Measurements from ENCODE around the gene FCAR.
A peak's percentile ranks its signal among the peaks of the same experiment; 100 is the strongest.

Gene FCAR

GRCh38 chr19:54923276-54923675 lies 49.2 kb downstream of the FCAR start:
- Histone ChIP-seq H3K79me1 (ENCODE audit: low read length) (peaks cover 2% of the 10 kb centered on the region), H4K91ac (ENCODE audit: low read depth, low read length) (no peak overlapping the region), H2AK5ac (ENCODE audit: low read length) (no peak overlapping the region), H3K27me3 (ENCODE audit: insufficient read depth, low read length) (no peaks in the 10 kb centered on the region), H3K4me2 (ENCODE audit: low read length) (no peak overlapping the region), H4K8ac (ENCODE audit: low read depth, low read length) (no peak overlapping the region), H2AFZ (ENCODE audit: insufficient read depth, low read length, poor library complexity) (no peak overlapping the region), H2BK120ac (ENCODE audit: insufficient read depth, low read length, poor library complexity) (no peak overlapping the region), H3K9me3 (ENCODE audit: insufficient read depth, low read depth, low read length) (peaks cover 6% of the 10 kb centered on the region), H2BK5ac (ENCODE audit: low read depth, low read length, poor library complexity) (no peak overlapping the region), H3K36me3 (ENCODE audit: control insufficient read depth in 1 of 2, insufficient read depth in 2 of 2, low read length in 2 of 2) (no peaks in the 10 kb centered on the region), H3K27ac (ENCODE audit: low read depth, low read length) (no peak overlapping the region), H3K14ac (ENCODE audit: low read length) (no peak overlapping the region), H4K12ac (ENCODE audit: low read depth, low read length) (no peak overlapping the region), H3K18ac (ENCODE audit: low read length) (no peak overlapping the region), H3K4ac (ENCODE audit: low read depth, low read length) (no peak overlapping the region), H3K4me3 (ENCODE audit: low read depth, low read length) (no peak overlapping the region), H3K9ac (ENCODE audit: low read length) (no peak overlapping the region), H2BK12ac (ENCODE audit: low read length) (no peak overlapping the region), H3K79me2 (ENCODE audit: control insufficient read depth, insufficient read depth, low read length, poor library complexity) (no peaks in the 10 kb centered on the region), H3K4me1 (ENCODE audit: control insufficient read depth in 1 of 2, insufficient read depth in 2 of 2, low read length in 2 of 2) (no peaks in the 10 kb centered on the region), H3K23ac (ENCODE audit: low read length) (no peak overlapping the region)
- no CpG with 5 or more reads among the region's 9 CpGs for WGBS (ENCODE audit: extremely low coverage, insufficient coverage, insufficient read length)
- DNase-seq, result no peak

DNA sequence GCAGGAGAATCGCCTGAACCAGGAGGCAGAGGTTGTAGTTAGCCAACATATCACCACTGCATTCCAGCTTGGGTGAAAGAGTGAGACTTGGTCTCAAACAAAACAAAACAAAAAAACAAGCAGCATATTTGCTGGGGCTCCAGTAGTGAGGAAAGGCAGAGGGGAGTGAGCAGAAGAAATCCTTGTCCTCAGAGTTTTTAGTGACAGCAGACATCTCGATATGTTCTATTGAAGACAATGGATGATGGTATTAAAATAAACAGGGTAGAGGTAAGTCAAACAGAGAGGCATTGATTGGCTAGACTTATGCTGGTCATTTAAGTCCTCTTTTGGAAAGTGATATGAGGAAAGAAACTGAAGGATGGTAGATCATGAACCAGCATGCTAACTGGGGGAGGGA lies 54.3 kb downstream of the FCAR start:
- Histone ChIP-seq H4K12ac (ENCODE audit: low read depth, low read length) (no peak overlapping the region), H3K23ac (ENCODE audit: low read length) (no peak overlapping the region), H3K9me3 (ENCODE audit: insufficient read depth, low read depth, low read length) (peaks cover 4% of the 10 kb centered on the region), H2AFZ (ENCODE audit: insufficient read depth, low read length, poor library complexity) (no peak overlapping the region), H3K4me1 (ENCODE audit: control insufficient read depth in 1 of 2, insufficient read depth in 2 of 2, low read length in 2 of 2) (no peaks in the 10 kb centered on the region), H3K14ac (ENCODE audit: low read length) (no peak overlapping the region), H3K79me1 (ENCODE audit: low read length) (no peaks in the 10 kb centered on the region), H3K27me3 (ENCODE audit: insufficient read depth, low read length) (no peaks in the 10 kb centered on the region), H3K4me3 (ENCODE audit: low read depth, low read length) (no peak overlapping the region), H3K79me2 (ENCODE audit: control insufficient read depth, insufficient read depth, low read length, poor library complexity) (no peaks in the 10 kb centered on the region), H2BK12ac (ENCODE audit: low read length) (no peak overlapping the region), H3K18ac (ENCODE audit: low read length) (no peak overlapping the region), H3K36me3 (ENCODE audit: control insufficient read depth in 1 of 2, insufficient read depth in 2 of 2, low read length in 2 of 2) (no peaks in the 10 kb centered on the region), H4K8ac (ENCODE audit: low read depth, low read length) (no peak overlapping the region), H3K9ac (ENCODE audit: low read length) (no peak overlapping the region), H2AK5ac (ENCODE audit: low read length) (no peak overlapping the region), H4K91ac (ENCODE audit: low read depth, low read length) (no peak overlapping the region), H2BK120ac (ENCODE audit: insufficient read depth, low read length, poor library complexity) (no peak overlapping the region), H2BK5ac (ENCODE audit: low read depth, low read length, poor library complexity) (no peak overlapping the region), H3K4ac (ENCODE audit: low read depth, low read length) (no peak overlapping the region), H3K4me2 (ENCODE audit: low read length) (no peak overlapping the region), H3K27ac (ENCODE audit: low read depth, low read length) (no peak overlapping the region)
- no peak for DNase-seq
- WGBS (ENCODE audit: extremely low coverage, insufficient coverage, insufficient read length), result no CpG with 5 or more reads among the region's 2 CpGs

GRCh38 chr19:54937926-54938325 lies 63.9 kb downstream of the FCAR start:
- Histone ChIP-seq H3K27ac (ENCODE audit: low read depth, low read length) (no peak overlapping the region), H3K4me1 (ENCODE audit: control insufficient read depth in 1 of 2, insufficient read depth in 2 of 2, low read length in 2 of 2) (peaks cover 3 to 8% of the 10 kb centered on the region in 2 experiments), H3K79me2 (ENCODE audit: control insufficient read depth, insufficient read depth, low read length, poor library complexity) (peaks cover 1% of the 10 kb centered on the region), H3K27me3 (ENCODE audit: insufficient read depth, low read length) (no peaks in the 10 kb centered on the region), H3K9me3 (ENCODE audit: insufficient read depth, low read depth, low read length) (peaks cover 2% of the 10 kb centered on the region), H2BK5ac (ENCODE audit: low read depth, low read length, poor library complexity) (no peak overlapping the region), H3K79me1 (ENCODE audit: low read length) (peaks cover 14% of the 10 kb centered on the region), H2BK120ac (ENCODE audit: insufficient read depth, low read length, poor library complexity) (no peak overlapping the region), H3K4me2 (ENCODE audit: low read length) (no peak overlapping the region), H4K91ac (ENCODE audit: low read depth, low read length) (no peak overlapping the region), H3K4me3 (ENCODE audit: low read depth, low read length) (no peak overlapping the region), H4K8ac (ENCODE audit: low read depth, low read length) (no peak overlapping the region), H4K12ac (ENCODE audit: low read depth, low read length) (no peak overlapping the region), H3K36me3 (ENCODE audit: control insufficient read depth in 1 of 2, insufficient read depth in 2 of 2, low read length in 2 of 2) (peaks cover 0 to 3% of the 10 kb centered on the region in 2 experiments), H2BK12ac (ENCODE audit: low read length) (no peak overlapping the region), H3K4ac (ENCODE audit: low read depth, low read length) (no peak overlapping the region), H2AK5ac (ENCODE audit: low read length) (no peak overlapping the region), H3K9ac (ENCODE audit: low read length) (no peak overlapping the region), H2AFZ (ENCODE audit: insufficient read depth, low read length, poor library complexity) (no peak overlapping the region), H3K23ac (ENCODE audit: low read length) (no peak overlapping the region), H3K18ac (ENCODE audit: low read length) (no peak overlapping the region), H3K14ac (ENCODE audit: low read length) (no peak overlapping the region)
- DNase-seq, result peak; percentile 84 to 86
- WGBS (ENCODE audit: extremely low coverage, insufficient coverage, insufficient read length), result no CpG with 5 or more reads among the region's 9 CpGs

DNA sequence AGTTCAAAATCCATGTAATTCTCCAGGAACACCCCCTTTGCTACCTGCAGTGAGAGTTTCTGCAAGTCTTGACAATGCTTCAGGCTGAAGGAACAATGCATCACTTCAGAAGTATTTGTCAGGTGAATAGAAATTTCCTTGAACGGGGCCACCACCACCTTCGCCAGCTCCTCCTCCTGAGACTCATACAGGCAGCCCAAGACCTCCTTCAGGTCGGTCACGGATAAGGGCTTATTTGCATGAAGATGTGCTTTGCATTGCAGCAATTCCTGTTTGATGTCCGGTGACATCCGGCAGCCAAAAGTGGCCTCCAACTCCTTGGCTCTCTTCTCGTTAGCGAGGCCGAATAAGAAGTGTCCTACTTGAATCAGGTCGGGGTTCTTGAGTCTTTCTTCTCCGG lies 64.9 kb downstream of the FCAR start:
- Histone ChIP-seq H3K9me3 (ENCODE audit: insufficient read depth, low read depth, low read length) (peaks cover 2% of the 10 kb centered on the region), H3K4me3 (ENCODE audit: low read depth, low read length) (peak overlapping the region; percentile 18), H4K91ac (ENCODE audit: low read depth, low read length) (peak overlapping the region; percentile 38), H3K4me2 (ENCODE audit: low read length) (no peak overlapping the region), H4K8ac (ENCODE audit: low read depth, low read length) (no peak overlapping the region), H3K18ac (ENCODE audit: low read length) (no peak overlapping the region), H3K27me3 (ENCODE audit: insufficient read depth, low read length) (no peaks in the 10 kb centered on the region), H3K27ac (ENCODE audit: low read depth, low read length) (no peak overlapping the region), H4K12ac (ENCODE audit: low read depth, low read length) (no peak overlapping the region), H3K4me1 (ENCODE audit: control insufficient read depth in 1 of 2, insufficient read depth in 2 of 2, low read length in 2 of 2) (peaks cover 5 to 10% of the 10 kb centered on the region in 2 experiments), H3K9ac (ENCODE audit: low read length) (no peak overlapping the region), H2BK12ac (ENCODE audit: low read length) (peak overlapping the region; percentile 63), H3K36me3 (ENCODE audit: control insufficient read depth in 1 of 2, insufficient read depth in 2 of 2, low read length in 2 of 2) (no peaks in the 10 kb centered on the region), H3K79me2 (ENCODE audit: control insufficient read depth, insufficient read depth, low read length, poor library complexity) (peaks cover 1% of the 10 kb centered on the region), H3K79me1 (ENCODE audit: low read length) (peaks cover 19% of the 10 kb centered on the region), H2BK120ac (ENCODE audit: insufficient read depth, low read length, poor library complexity) (no peak overlapping the region), H3K4ac (ENCODE audit: low read depth, low read length) (no peak overlapping the region), H3K23ac (ENCODE audit: low read length) (no peak overlapping the region), H2AK5ac (ENCODE audit: low read length) (no peak overlapping the region), H3K14ac (ENCODE audit: low read length) (peak overlapping the region; percentile 54), H2BK5ac (ENCODE audit: low read depth, low read length, poor library complexity) (no peak overlapping the region), H2AFZ (ENCODE audit: insufficient read depth, low read length, poor library complexity) (no peak overlapping the region)
- DNase-seq, result peak; percentile 63 to 80
- no CpG with 5 or more reads among the region's 11 CpGs for WGBS (ENCODE audit: extremely low coverage, insufficient coverage, insufficient read length)

Measured in trophoblast cell (in vitro differentiated cells and primary cell).